SK-N-SH treated with all-trans-retinoic acid at 6 μM for 48 hours (cell line): ENCODE data around the gene CCDC40.

Experiments
- ATAC-seq: fragments of 200-7000 bp; cut with Tn5 transposase; 3 replicates; pipeline ENCODE4 v1.9.1; 2020; ENCODE audit warnings: mild to moderate bottlenecking, moderate library complexity
- ARNTL ChIP-seq: fragments of 450-650 bp; formaldehyde crosslinking; IDR thresholded peaks from 2 replicates; pipeline ENCODE4 v1.5.0; 2020; ENCODE audit warnings: low read depth, mild to moderate bottlenecking, moderate library complexity, borderline replicate concordance
- CREB5 ChIP-seq: fragments of 250-450 bp; sonication (Bioruptor Pico); IDR thresholded peaks from 2 replicates; pipeline ENCODE4 v1.5.1; 2020; ENCODE audit warnings: low read depth, mild to moderate bottlenecking, moderate library complexity
- CSDC2 ChIP-seq: fragments of 250-450 bp; sonication (Bioruptor Pico); IDR thresholded peaks from 2 replicates; pipeline ENCODE4 v1.5.0; 2020; ENCODE audit warnings: mild to moderate bottlenecking, moderate library complexity
- ESRRG ChIP-seq: fragments of 250-450 bp; sonication (Bioruptor Pico); IDR thresholded peaks from 2 replicates; pipeline ENCODE4 v1.6.1; 2021; ENCODE audit warnings: mild to moderate bottlenecking
- GLIS3 ChIP-seq: fragments of 250-450 bp; sonication (Bioruptor Pico); IDR thresholded peaks from 2 replicates; pipeline ENCODE4 v1.5.0; 2020; ENCODE audit warnings: mild to moderate bottlenecking, moderate library complexity
- ISL1 ChIP-seq: fragments of 250-450 bp; sonication (Bioruptor Pico); IDR thresholded peaks from 2 replicates; pipeline ENCODE4 v2.1.2; 2022; ENCODE audit warnings: mild to moderate bottlenecking, moderate library complexity
- OSR1 ChIP-seq: fragments of 250-450 bp; sonication (Bioruptor Pico); IDR thresholded peaks from 2 replicates; pipeline ENCODE4 v1.8.0; 2022; ENCODE audit warnings: moderate library complexity, mild to moderate bottlenecking, inconsistent platforms
- RARB ChIP-seq: fragments of 250-450 bp; sonication (Bioruptor Pico); IDR thresholded peaks from 2 replicates; pipeline ENCODE4 v1.8.0; 2021; ENCODE audit warnings: mild to moderate bottlenecking, moderate library complexity
- TCF4 ChIP-seq: fragments of 250-450 bp; sonication (Bioruptor Pico); IDR thresholded peaks from 2 replicates; pipeline ENCODE4 v1.8.0; 2021; ENCODE audit warnings: mild to moderate bottlenecking, moderate library complexity, borderline replicate concordance
- TOX ChIP-seq: fragments of 250-450 bp; sonication (Bioruptor Pico); IDR thresholded peaks from 2 replicates; pipeline ENCODE4 v1.8.0; 2021; ENCODE audit warnings: mild to moderate bottlenecking, moderate library complexity, borderline replicate concordance
- ZFP3 ChIP-seq: fragments of 250-450 bp; sonication (Bioruptor Pico); IDR thresholded peaks from 2 replicates; pipeline ENCODE4 v1.5.0; 2020; ENCODE audit warnings: mild to moderate bottlenecking, moderate library complexity
- ZFP30 ChIP-seq: fragments of 450-650 bp; formaldehyde crosslinking; IDR thresholded peaks from 2 replicates; pipeline ENCODE4 v1.5.0; 2022; ENCODE audit warnings: mild to moderate bottlenecking, moderate library complexity
- ZNF565 ChIP-seq: fragments of 450-650 bp; formaldehyde crosslinking; conservative IDR thresholded peaks from 2 replicates; pipeline ENCODE4 v1.5.0; 2020; ENCODE audit warnings: low read depth, mild to moderate bottlenecking, moderate library complexity
- ZNF70 ChIP-seq: fragments of 450-650 bp; formaldehyde crosslinking; IDR thresholded peaks from 2 replicates; pipeline ENCODE4 v1.5.0; 2020; ENCODE audit warnings: mild to moderate bottlenecking, moderate library complexity
- ZNF8 ChIP-seq: fragments of 450-650 bp; formaldehyde crosslinking; IDR thresholded peaks from 2 replicates; pipeline ENCODE4 v1.5.0; 2020; ENCODE audit warnings: mild to moderate bottlenecking, moderate library complexity
- TF ChIP-seq, protein P1 (sequence below): fragments of 250-450 bp; sonication (Bioruptor Pico); IDR thresholded peaks from 2 replicates; pipeline ENCODE4 v1.8.0; 2020; ENCODE audit warnings: mild to moderate bottlenecking, moderate library complexity, borderline replicate concordance
- TF ChIP-seq, protein P2 (sequence below): fragments of 250-450 bp; sonication (Bioruptor Pico); IDR thresholded peaks from 2 replicates; pipeline ENCODE4 v1.5.0; 2020; ENCODE audit warnings: mild to moderate bottlenecking, moderate library complexity
- TF ChIP-seq, protein P3 (sequence below): fragments of 250-450 bp; sonication (Bioruptor Pico); IDR thresholded peaks from 2 replicates; pipeline ENCODE4 v1.5.1; 2021; ENCODE audit warnings: mild to moderate bottlenecking, moderate library complexity

The CCDC40 gene

GRCh38 chr17:80104956-80105375 is 68.5 kb downstream of the CCDC40 start:
- ATAC-seq, result no peak
- no peak for TF ChIP-seq ZNF565
- TF ChIP-seq ESRRG (CRISPR knock-in tag), result no peak
- no peak for TF ChIP-seq OSR1
- TF ChIP-seq, protein P1, sequence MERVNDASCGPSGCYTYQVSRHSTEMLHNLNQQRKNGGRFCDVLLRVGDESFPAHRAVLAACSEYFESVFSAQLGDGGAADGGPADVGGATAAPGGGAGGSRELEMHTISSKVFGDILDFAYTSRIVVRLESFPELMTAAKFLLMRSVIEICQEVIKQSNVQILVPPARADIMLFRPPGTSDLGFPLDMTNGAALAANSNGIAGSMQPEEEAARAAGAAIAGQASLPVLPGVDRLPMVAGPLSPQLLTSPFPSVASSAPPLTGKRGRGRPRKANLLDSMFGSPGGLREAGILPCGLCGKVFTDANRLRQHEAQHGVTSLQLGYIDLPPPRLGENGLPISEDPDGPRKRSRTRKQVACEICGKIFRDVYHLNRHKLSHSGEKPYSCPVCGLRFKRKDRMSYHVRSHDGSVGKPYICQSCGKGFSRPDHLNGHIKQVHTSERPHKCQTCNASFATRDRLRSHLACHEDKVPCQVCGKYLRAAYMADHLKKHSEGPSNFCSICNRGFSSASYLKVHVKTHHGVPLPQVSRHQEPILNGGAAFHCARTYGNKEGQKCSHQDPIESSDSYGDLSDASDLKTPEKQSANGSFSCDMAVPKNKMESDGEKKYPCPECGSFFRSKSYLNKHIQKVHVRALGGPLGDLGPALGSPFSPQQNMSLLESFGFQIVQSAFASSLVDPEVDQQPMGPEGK (CRISPR knock-in tag), result no peak
- no peak for TF ChIP-seq ZFP30
- TF ChIP-seq CSDC2 (CRISPR knock-in tag), result no peak
- TF ChIP-seq TCF4, result no peak
- no peak for TF ChIP-seq ISL1 (CRISPR knock-in tag)
- no peak for TF ChIP-seq RARB (CRISPR knock-in tag)
- TF ChIP-seq TOX, result no peak
- TF ChIP-seq CREB5 (CRISPR knock-in tag), result no peak
- TF ChIP-seq, protein P2, sequence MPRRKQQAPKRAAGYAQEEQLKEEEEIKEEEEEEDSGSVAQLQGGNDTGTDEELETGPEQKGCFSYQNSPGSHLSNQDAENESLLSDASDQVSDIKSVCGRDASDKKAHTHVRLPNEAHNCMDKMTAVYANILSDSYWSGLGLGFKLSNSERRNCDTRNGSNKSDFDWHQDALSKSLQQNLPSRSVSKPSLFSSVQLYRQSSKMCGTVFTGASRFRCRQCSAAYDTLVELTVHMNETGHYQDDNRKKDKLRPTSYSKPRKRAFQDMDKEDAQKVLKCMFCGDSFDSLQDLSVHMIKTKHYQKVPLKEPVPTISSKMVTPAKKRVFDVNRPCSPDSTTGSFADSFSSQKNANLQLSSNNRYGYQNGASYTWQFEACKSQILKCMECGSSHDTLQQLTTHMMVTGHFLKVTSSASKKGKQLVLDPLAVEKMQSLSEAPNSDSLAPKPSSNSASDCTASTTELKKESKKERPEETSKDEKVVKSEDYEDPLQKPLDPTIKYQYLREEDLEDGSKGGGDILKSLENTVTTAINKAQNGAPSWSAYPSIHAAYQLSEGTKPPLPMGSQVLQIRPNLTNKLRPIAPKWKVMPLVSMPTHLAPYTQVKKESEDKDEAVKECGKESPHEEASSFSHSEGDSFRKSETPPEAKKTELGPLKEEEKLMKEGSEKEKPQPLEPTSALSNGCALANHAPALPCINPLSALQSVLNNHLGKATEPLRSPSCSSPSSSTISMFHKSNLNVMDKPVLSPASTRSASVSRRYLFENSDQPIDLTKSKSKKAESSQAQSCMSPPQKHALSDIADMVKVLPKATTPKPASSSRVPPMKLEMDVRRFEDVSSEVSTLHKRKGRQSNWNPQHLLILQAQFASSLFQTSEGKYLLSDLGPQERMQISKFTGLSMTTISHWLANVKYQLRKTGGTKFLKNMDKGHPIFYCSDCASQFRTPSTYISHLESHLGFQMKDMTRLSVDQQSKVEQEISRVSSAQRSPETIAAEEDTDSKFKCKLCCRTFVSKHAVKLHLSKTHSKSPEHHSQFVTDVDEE (CRISPR knock-in tag), result no peak

DNA sequence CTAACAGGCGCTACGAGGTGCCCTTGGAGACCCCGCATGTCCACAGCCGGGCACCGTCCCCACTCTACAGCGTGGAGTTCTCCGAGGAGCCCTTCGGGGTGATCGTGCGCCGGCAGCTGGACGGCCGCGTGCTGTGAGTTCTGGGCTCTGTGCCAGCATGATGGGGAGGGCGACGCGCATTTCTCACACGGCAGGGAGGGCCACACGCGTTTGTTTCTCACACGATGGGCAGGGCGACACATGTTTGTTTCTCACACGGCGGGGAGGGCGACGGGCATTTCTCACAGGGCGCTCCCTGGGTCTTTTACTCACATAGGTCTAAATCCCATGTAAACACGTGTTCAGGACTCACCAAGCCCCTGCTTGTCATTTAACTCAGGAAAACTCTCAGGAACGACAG is 69.3 kb downstream of the CCDC40 start:
- TF ChIP-seq TCF4, result no peak
- no peak for TF ChIP-seq RARB (CRISPR knock-in tag)
- no peak for TF ChIP-seq ARNTL
- no peak for TF ChIP-seq ISL1 (CRISPR knock-in tag)
- TF ChIP-seq CSDC2 (CRISPR knock-in tag), result no peak
- TF ChIP-seq TOX, result no peak
- no peak for TF ChIP-seq ZNF70 (CRISPR knock-in tag)
- no peak for TF ChIP-seq ZNF565
- no peak for TF ChIP-seq ZFP30
- TF ChIP-seq, protein P1 (CRISPR knock-in tag), result no peak
- no peak for TF ChIP-seq ZNF8
- no peak for ATAC-seq

DNA sequence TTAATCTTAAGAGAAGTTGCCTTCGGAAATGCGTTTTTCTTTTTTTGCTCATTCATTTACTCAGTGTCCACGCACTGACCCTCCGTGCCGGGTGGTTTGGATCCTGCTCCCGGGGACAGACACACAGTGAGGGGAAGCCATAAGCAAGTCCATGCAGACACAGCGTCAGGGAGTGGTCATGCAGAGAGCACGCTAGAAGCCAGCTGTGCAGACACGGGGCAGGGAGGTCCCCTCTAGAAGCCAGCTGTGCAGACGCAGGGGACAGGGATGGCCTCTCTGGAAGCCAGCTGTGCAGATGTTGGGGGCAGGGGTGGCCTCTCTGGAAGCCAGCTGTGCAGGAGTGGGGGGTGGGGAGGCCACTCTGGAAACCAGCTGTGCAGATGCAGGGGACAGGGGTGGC is 69.7 kb downstream of the CCDC40 start:
- no peak for ATAC-seq
- TF ChIP-seq ZFP3 (CRISPR knock-in tag), result no peak
- TF ChIP-seq ISL1 (CRISPR knock-in tag), result no peak
- TF ChIP-seq TOX, result no peak
- no peak for TF ChIP-seq TCF4
- TF ChIP-seq ZFP30, result no peak

DNA sequence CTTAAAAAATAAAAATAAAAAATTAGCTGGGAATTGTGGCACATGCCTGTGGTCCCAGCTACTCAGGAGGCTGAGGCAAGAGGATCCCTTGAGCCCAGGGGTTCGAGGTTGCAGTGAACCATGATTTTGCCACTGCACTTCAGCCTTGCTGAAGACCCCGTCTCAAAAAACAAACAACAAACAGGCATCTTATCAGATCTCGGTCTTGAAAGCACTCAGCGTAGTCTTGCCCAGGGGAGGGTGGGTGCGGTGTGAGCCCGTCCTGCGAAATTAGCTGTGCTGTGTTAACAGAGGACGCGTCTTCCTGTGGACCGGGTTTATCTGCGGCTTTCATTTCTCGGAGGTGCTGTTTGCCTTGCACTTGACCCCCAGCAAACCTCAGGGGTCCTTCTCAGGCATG is 70.3 kb downstream of the CCDC40 start:
- no peak for TF ChIP-seq TCF4
- TF ChIP-seq TOX, result no peak
- TF ChIP-seq ZFP3 (CRISPR knock-in tag), result no peak
- TF ChIP-seq ZNF8, result no peak
- TF ChIP-seq, protein P3, sequence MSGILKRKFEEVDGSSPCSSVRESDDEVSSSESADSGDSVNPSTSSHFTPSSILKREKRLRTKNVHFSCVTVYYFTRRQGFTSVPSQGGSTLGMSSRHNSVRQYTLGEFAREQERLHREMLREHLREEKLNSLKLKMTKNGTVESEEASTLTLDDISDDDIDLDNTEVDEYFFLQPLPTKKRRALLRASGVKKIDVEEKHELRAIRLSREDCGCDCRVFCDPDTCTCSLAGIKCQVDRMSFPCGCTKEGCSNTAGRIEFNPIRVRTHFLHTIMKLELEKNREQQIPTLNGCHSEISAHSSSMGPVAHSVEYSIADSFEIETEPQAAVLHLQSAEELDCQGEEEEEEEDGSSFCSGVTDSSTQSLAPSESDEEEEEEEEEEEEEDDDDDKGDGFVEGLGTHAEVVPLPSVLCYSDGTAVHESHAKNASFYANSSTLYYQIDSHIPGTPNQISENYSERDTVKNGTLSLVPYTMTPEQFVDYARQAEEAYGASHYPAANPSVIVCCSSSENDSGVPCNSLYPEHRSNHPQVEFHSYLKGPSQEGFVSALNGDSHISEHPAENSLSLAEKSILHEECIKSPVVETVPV (CRISPR knock-in tag), result no peak
- TF ChIP-seq CSDC2 (CRISPR knock-in tag), result no peak
- TF ChIP-seq RARB (CRISPR knock-in tag), result no peak
- TF ChIP-seq GLIS3 (CRISPR knock-in tag), result no peak
- no peak for ATAC-seq
